HEK293T (cell line): ENCODE results near the gene METTL16.
A peak's percentile ranks its signal among the peaks of the same experiment; 100 is the strongest.
"Not testable (repeated sequence)": the region's sequence is repeated elsewhere in the genome, so short reads cannot be mapped to it uniquely, and the experiment has no call there.

Experiments used
- CTCF ChIA-PET: fragments of 350-600 bp; formaldehyde crosslinking; extraction: SDS; loops from one replicate; lab custom pipeline; 2021; ENCODE audit warnings: antibody characterized with exemption, inconsistent platforms; lab: Yijun Ruan, JAX
- POLR2A ChIA-PET: fragments of 350-600 bp; formaldehyde crosslinking; extraction: SDS; loops from one replicate; lab custom pipeline; 2020; ENCODE audit warnings: antibody characterized with exemption, inconsistent platforms; lab: Yijun Ruan, JAX
- DNase-seq: peaks from one replicate; pipeline ENCODE4 v3.0.0; 2012; ENCODE audit warnings: mixed read lengths; ENCODE audit errors: extremely low spot score
- ARNT ChIP-seq: fragments of 450-650 bp; IDR thresholded peaks from 2 replicates; pipeline ENCODE4 v1.6.1; 2017; ENCODE audit warnings: mild to moderate bottlenecking
- BHLHE40 ChIP-seq: fragments of 450-650 bp; IDR thresholded peaks from 2 replicates; pipeline ENCODE4 v1.6.1; 2016; ENCODE audit warnings: mild to moderate bottlenecking, moderate library complexity, borderline replicate concordance
- CTBP1 ChIP-seq: fragments of 450-650 bp; IDR thresholded peaks from 2 replicates; pipeline ENCODE4 v1.6.1; 2016; ENCODE audit warnings: borderline replicate concordance
- ELF4 ChIP-seq: fragments of 450-650 bp; IDR thresholded peaks from 2 replicates; pipeline ENCODE4 v1.6.1; 2017; ENCODE audit warnings: antibody characterized with exemption
- FOXA1 ChIP-seq: fragments of 450-650 bp; IDR thresholded peaks from 2 replicates; pipeline ENCODE4 v1.6.1; 2016; ENCODE audit warnings: mild to moderate bottlenecking
- FOXK2 ChIP-seq: fragments of 450-650 bp; IDR thresholded peaks from 2 replicates; pipeline ENCODE4 v1.6.1; 2016; ENCODE audit warnings: mild to moderate bottlenecking
- FOXM1 ChIP-seq: fragments of 450-650 bp; IDR thresholded peaks from 2 replicates; pipeline ENCODE4 v1.6.1; 2017; ENCODE audit warnings: mild to moderate bottlenecking, borderline replicate concordance
- HDGF ChIP-seq: fragments of 450-650 bp; IDR thresholded peaks from 2 replicates; pipeline ENCODE4 v1.6.1; 2017; ENCODE audit warnings: antibody characterized with exemption, borderline replicate concordance
- L3MBTL2 ChIP-seq: fragments of 450-650 bp; conservative IDR thresholded peaks from 2 replicates; pipeline ENCODE4 v1.6.1; 2016; ENCODE audit warnings: mild to moderate bottlenecking
- LEF1 ChIP-seq: fragments of 450-650 bp; IDR thresholded peaks from 2 replicates; pipeline ENCODE4 v1.6.1; 2017; ENCODE audit warnings: mild to moderate bottlenecking, borderline replicate concordance
- NFRKB ChIP-seq: fragments of 450-650 bp; IDR thresholded peaks from 2 replicates; pipeline ENCODE4 v1.6.1; 2016; ENCODE audit warnings: mild to moderate bottlenecking, moderate library complexity
- PKNOX1 ChIP-seq: fragments of 450-650 bp; IDR thresholded peaks from 2 replicates; pipeline ENCODE4 v1.6.1; 2016
- SP1 ChIP-seq: fragments of 450-650 bp; IDR thresholded peaks from 2 replicates; pipeline ENCODE4 v1.6.1; 2017
- SUZ12 ChIP-seq: fragments of 450-650 bp; IDR thresholded peaks from 2 replicates; pipeline ENCODE4 v1.6.1; 2016; ENCODE audit warnings: mild to moderate bottlenecking
- TARDBP ChIP-seq: fragments of 450-650 bp; IDR thresholded peaks from 2 replicates; pipeline ENCODE4 v1.6.1; 2016
- ZNF384 ChIP-seq: fragments of 450-650 bp; IDR thresholded peaks from 2 replicates; pipeline ENCODE4 v1.6.1; 2016

Gene METTL16

GRCh38 chr17:2548026-2548425 is 36.3 kb upstream of the METTL16 start:
- peak; percentile 70 for TF ChIP-seq ZNF384
- POLR2A ChIA-PET, DNase-seq: not testable (repeated sequence)
- CTCF ChIA-PET = interaction anchor here (1.1 kb wide), 1 partner anchor 32 kb away, joined by 3 read pairs; no protein-coding TSS in a partner anchor

- TF ChIP-seq NFRKB (no peak), HDGF (no peak), SP1 (no peak), SUZ12 (no peak), PKNOX1 (no peak), ZNF384 (no peak), TARDBP (no peak), ELF4 (no peak), FOXM1 (no peak), FOXA1 (no peak), BHLHE40 (no peak), CTBP1 (no peak), ARNT (no peak), FOXK2 (no peak), LEF1 (no peak), L3MBTL2 (no peak)
- POLR2A ChIA-PET = interaction anchor here (0.6 kb wide), 1 partner anchor 62 kb away, joined by 3 read pairs; no protein-coding TSS in a partner anchor
- no peak for DNase-seq
- CTCF ChIA-PET = no interaction called here
Observed at GRCh38 chr17:2547176-2547575, 35.5 kb upstream of the METTL16 start.

GRCh38 chr17:2545393-2545792 is 33.7 kb upstream of the METTL16 start:
- POLR2A ChIA-PET = no interaction called here
- no peak for DNase-seq
- TF ChIP-seq BHLHE40 (no peak), LEF1 (no peak), TARDBP (no peak), L3MBTL2 (no peak), PKNOX1 (no peak), FOXK2 (no peak), CTBP1 (no peak), HDGF (no peak), FOXM1 (no peak), SP1 (no peak), NFRKB (no peak), SUZ12 (no peak)
- CTCF ChIA-PET = no interaction called here

GRCh38 chr17:2542456-2542855 is 30.8 kb upstream of the METTL16 start:
- CTCF ChIA-PET = interaction anchor here (0.6 kb wide), 1 partner anchor 145 kb away, joined by 4 read pairs; no protein-coding TSS in a partner anchor
- no peak for DNase-seq
- POLR2A ChIA-PET = no interaction called here
- TF ChIP-seq LEF1 (no peak), BHLHE40 (no peak), ARNT (no peak), FOXA1 (no peak), ZNF384 (no peak), HDGF (no peak), FOXK2 (no peak), NFRKB (no peak), FOXM1 (no peak), SUZ12 (no peak), PKNOX1 (no peak), TARDBP (no peak), L3MBTL2 (no peak), CTBP1 (no peak), SP1 (no peak), ELF4 (no peak)

GRCh38 chr17:2542056-2542455 is 30.4 kb upstream of the METTL16 start:
- TF ChIP-seq ELF4 (no peak), LEF1 (no peak), NFRKB (no peak), ZNF384 (no peak), PKNOX1 (no peak), SUZ12 (no peak), HDGF (no peak), FOXK2 (no peak), SP1 (no peak), ARNT (no peak), BHLHE40 (no peak), TARDBP (no peak)
- ChIA-PET POLR2A (no interaction called here), CTCF (interaction anchor here (0.6 kb wide), 1 partner anchor 145 kb away, joined by 4 read pairs; no protein-coding TSS in a partner anchor)
- DNase-seq = no peak

GRCh38 chr17:2537579-2537978 is 25.9 kb upstream of the METTL16 start:
- POLR2A ChIA-PET, DNase-seq, CTCF ChIA-PET: not testable (repeated sequence)
